H54 (cell line): ENCODE results near the gene PCCA.

Source experiments
- DNase-seq: peaks from one replicate; pipeline ENCODE4 v3.0.0; 2011; ENCODE audit warnings: low spot score, mixed read lengths; ENCODE audit not compliant: insufficient read length
- FAIRE-seq: peaks from 3 replicates; lab custom pipeline; 2011; peaks lifted over from hg19 to GRCh38; lab: Jason Lieb, UNC
- POLR2A ChIP-seq: IDR thresholded peaks from 2 replicates; pipeline ENCODE4 v1.6.1; 2011; ENCODE audit warnings: low read depth, mild to moderate bottlenecking, low read length

The PCCA gene

GRCh38 chr13:100175078-100175802 lies 86.3 kb downstream of the PCCA start:
- no peak for FAIRE-seq

DNA sequence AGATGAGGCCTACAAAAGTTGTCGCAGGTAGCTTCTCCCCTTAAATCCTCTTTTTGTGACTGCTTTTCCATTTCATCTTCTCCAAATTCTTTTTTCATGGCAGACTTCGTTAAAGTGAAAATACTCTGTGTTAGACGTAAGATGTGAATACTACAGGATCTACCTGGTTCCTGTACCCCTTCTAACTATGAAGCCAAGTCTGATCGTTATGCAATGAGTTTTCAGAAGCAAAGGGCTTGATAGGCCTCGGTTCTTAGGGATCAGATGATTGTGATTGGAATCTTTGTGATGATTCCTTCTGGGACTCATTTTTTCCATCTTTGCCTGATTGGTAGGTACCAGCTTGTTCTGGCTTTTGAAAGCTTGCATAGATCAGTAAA lies 86.9 kb downstream of the PCCA start:
- no peak for DNase-seq
- FAIRE-seq: peak; percentile 93
- no peak for TF ChIP-seq POLR2A

More at GRCh38 chr13:100175078-100175802, 86.3 kb downstream of the PCCA start:
- TF ChIP-seq POLR2A: no peak
- DNase-seq: no peak

DNA sequence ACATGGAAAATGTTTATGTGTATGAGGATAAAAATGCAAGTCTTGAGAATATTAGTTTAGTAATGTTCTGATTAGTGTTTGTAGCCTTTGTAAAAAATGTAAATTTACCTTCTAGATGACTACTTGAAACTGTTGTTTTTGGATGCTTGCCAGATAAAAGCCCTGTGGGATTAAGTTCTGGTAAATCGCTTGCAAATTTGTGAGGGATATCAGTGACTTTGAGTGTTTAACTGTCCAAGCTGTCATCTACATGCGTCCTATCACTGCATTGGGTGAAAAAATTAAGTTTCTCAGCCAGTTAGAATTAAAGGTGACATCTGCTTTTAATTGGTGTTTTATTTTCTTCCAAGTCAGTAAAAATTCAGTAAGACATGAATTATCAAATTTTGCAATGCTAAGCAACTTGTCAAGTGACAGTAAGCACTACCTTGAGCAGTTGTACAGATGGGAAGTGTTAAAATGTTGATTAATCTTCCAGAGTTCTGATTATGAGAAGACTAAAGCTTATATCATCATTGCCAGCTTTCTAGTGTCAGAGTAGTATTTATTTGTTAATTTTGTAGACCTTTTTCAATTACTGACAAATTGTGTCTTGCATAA lies 88.0 kb downstream of the PCCA start:
- FAIRE-seq (peak; percentile 92), DNase-seq (no peak)
- no peak for TF ChIP-seq POLR2A

GRCh38 chr13:100178309-100178708 lies 89.4 kb downstream of the PCCA start:
- FAIRE-seq (no peak), DNase-seq (no peak)
- no peak for TF ChIP-seq POLR2A

DNA sequence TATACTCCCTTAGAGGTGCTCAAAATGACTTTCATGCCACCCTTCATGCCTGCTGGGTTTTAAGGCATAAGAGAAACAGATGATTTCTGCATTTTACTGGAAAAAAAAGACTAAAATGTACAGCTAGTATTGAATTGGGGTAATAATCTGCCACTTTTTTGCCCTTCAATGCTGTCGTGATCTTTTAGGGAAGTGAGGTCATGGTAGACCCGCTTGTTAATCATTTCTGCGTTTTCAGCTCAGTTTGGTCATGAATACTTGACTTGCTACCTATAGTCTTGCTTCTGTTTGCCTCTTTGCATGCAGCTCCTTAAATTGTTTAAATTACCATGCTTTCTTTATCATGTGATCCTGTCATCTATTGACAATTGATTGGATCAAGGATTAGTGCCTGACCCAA lies 90.4 kb downstream of the PCCA start:
- TF ChIP-seq POLR2A: no peak
- DNase-seq (no peak), FAIRE-seq (peak; percentile 64)

- FAIRE-seq (peak; percentile 67), DNase-seq (no peak)
- TF ChIP-seq POLR2A: no peak
Measured at GRCh38 chr13:100182900-100183490, 94.1 kb downstream of the PCCA start.

DNA sequence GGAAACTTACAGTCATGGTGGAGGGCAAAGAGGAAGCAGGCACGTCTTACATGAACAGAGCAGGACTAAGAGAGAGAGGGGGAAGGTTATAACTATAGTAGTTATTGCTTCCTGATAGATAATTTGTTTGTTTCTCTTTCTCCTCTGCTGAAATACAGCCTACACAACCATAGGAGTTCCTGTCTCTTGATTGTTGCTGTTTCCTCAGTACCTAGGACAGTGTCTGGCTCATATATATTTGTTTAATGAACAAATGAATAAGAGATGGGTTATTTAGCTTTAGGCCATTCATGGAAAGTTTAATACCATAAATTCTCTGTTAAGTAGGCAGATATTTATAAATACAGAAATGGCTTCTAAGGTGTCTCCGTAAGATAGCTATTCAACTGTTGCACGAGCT lies 95.2 kb downstream of the PCCA start:
- no peak for FAIRE-seq
- no peak for TF ChIP-seq POLR2A
- no peak for DNase-seq

GRCh38 chr13:100195568-100195967 lies 106.7 kb downstream of the PCCA start:
- DNase-seq (no peak), FAIRE-seq (peak; percentile 43)
- TF ChIP-seq POLR2A: no peak

GRCh38 chr13:100196375-100196774 lies 107.5 kb downstream of the PCCA start:
- no peak for TF ChIP-seq POLR2A
- DNase-seq: no peak
- peak; percentile 77 for FAIRE-seq

- FAIRE-seq (no peak), DNase-seq (no peak)
- TF ChIP-seq POLR2A: no peak
Measured at GRCh38 chr13:100197116-100197515, 108.2 kb downstream of the PCCA start.

- TF ChIP-seq POLR2A: no peak
- peak; percentile 89 for FAIRE-seq
- DNase-seq: no peak
Measured at GRCh38 chr13:100197591-100198365, 108.9 kb downstream of the PCCA start.

DNA sequence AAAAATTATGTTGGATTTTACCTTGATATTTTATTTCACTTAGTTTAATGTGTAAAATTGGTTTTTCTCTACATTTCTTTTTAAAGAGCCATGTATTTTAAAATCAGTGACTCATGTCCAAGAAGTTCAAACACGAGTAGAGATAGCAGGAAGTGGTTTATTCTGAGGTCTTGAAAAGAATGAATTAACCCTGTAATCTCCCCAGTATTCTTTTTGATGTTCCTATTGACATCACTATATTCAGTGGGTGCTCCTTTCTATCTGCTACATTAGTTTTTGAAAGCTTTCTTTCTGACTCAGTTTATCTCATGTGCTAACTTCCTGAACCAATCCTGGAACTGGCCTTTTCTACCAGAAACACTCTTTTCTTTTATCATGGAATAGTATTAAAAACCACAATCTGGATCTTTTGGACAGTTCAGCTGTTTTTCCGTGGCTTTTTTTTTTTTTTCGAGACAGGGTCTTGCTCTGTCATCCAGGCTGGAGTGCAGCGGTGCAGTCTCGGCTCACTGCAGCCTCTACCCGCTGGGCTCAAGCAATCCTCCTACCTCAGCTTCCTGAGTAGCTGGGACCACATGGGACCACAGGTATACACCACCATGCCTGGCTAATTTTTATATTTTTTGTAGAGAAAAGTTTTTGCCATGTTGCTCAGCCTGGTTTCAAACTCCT lies 114.9 kb downstream of the PCCA start:
- DNase-seq (peak; percentile 45), FAIRE-seq (peak; percentile 99)
- no peak for TF ChIP-seq POLR2A

GRCh38 chr13:100208002-100208401 lies 119.1 kb downstream of the PCCA start:
- DNase-seq: no peak
- no peak for TF ChIP-seq POLR2A
- FAIRE-seq: no peak

- peak; percentile 97 for FAIRE-seq
- TF ChIP-seq POLR2A: no peak
- no peak for DNase-seq
Measured at GRCh38 chr13:100208626-100209025, 119.7 kb downstream of the PCCA start.
